ENCODE data around the gene BSND.

The BSND gene

DNA sequence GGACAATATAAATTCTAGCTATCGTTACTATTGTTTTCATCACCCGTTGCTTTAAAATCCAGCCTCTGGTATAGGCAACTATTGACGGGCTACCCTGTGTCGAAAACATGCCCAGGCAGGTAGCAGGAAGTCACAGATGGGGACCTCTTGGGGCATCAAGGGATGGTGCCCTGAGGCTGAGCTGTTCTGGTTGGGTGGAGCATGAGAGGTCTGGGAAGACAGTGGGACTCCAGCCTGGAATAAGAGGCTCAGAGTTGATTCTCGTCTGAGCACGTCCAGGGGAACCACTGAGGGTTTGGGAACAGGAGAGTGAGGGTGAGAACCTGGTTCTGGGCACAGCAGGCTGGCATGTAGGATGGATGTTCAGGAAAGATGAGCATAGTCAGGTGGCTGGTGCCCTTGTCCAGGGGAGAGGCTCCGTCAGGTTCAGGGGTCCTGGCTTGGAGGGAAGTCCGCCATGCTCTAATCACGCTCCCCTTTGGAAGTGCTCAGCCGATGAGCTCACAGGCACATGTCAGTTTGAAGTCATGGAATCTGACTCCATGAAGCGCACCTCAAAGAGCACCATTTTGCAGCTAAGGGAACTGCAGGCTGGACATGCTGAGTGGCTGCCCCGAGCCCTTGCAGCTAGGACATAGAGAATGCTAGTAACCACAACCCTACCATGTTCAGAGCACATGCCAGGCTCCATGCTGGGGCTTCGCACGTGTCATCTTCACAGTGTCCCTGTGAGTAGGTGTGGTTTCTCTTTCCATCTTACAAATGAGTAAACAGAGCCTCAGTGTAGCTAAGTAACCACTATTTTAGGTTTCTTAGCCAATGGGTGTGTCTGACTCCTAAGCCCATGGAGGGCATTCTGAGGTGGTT is 61.6 kb downstream of the BSND start:
- DNase-seq (ENCODE audit: low read depth in 3 of 3): no peak

DNA sequence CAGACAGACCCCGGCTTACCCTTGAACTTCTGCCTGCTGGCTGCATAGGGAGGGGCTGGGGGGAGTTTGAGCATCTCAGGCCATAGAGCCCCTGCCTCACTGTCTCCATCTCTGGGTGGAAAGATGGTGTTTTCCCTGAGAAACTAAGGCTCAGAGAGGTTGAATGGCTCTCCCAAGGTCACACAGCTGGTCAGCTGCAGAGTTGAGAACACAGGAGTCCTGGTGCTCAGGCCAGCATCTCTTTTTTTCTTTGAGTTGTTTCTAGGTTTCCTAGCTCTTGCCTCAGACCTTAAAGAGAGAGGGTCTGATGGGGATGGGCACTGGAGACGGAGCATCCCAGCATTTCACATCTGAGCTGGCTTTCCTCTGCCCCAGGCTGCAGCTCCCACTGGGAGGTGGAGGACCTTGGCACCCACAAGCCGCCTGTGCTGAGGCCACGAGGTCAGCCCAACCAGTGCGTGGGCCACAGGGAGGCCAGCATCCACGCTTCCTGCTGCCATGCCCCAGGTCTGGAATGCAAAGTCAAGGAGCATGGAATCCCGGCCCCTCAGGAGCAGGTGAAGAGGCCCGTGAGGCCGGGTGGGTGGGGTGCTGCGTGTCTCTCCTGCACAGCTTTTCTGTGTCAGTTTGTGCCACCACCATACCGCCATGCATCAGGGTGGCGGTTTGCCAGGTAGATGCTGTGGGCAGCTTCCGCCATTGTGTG is 62.4 kb downstream of the BSND start:
- DNase-seq (ENCODE audit: low read depth in 3 of 3): no peak

All from stimulated activated CD4-positive, alpha-beta T cell treated with anti-CD3 and anti-CD28 coated beads, TNF-alpha, amount 100 ng/mL, for 4 hours (primary cell).